HG03280 (cell line): ENCODE results near the gene PNPLA4.

Experiments used
- ATAC-seq: cut with Tn5 transposase; IDR thresholded peaks from one replicate; pipeline ENCODE4 v1.9.1; 2021; ENCODE audit warnings: mild to moderate bottlenecking, moderate library complexity; ENCODE audit not compliant: unreplicated experiment

PNPLA4 gene

DNA sequence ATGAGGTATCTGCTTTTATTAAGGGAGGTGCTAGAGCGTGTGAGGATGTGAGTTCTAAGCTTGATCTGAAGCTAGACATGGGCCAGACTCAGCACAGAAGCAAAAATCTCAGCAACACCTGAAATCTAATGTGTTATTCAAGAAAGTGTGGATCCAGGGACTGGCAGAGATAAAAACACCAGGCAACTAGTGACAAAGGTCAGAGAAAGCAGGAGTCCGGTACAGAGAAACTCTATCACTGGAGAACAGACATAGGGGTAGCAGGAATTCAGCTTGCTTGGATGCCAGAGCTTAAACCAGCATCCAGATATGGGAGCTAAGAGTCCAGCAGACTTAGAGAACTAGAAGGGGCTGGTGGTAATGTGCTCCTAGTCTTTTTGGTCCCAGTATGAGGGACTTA lies 50.3 kb downstream of the PNPLA4 start:
- ATAC-seq = no peak

DNA sequence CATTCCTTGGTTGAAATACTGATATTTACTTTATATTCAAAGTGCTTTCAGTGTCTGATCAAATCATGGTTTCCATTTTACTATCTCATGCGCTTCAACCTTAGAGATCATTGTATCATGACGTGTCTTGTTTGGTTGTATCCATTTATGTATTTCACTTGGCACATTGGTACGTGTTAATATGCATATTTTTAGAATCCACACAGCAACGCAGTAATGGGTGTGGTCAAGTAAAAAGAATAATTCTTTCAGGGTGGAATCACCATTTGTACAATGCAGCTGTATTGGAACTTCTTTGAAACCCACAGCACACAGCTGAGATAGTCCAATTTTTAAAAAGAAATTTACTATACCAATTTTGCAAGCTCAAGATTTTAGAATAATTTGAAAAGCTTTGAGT lies 55.2 kb downstream of the PNPLA4 start:
- ATAC-seq = no peak

GRCh38 chrX:7852166-7852565 lies 75.0 kb downstream of the PNPLA4 start:
- no peak for ATAC-seq
